Fibroblast of peridontal ligament (primary cell): ENCODE measurements around the gene UNKL.
A peak's percentile ranks its signal among the peaks of the same experiment; 100 is the strongest.

Experiments
- DNase-seq: peaks from one replicate; pipeline ENCODE4 v3.0.0-alpha.2; 2010; ENCODE audit errors: extremely low read depth

UNKL gene, protein sequence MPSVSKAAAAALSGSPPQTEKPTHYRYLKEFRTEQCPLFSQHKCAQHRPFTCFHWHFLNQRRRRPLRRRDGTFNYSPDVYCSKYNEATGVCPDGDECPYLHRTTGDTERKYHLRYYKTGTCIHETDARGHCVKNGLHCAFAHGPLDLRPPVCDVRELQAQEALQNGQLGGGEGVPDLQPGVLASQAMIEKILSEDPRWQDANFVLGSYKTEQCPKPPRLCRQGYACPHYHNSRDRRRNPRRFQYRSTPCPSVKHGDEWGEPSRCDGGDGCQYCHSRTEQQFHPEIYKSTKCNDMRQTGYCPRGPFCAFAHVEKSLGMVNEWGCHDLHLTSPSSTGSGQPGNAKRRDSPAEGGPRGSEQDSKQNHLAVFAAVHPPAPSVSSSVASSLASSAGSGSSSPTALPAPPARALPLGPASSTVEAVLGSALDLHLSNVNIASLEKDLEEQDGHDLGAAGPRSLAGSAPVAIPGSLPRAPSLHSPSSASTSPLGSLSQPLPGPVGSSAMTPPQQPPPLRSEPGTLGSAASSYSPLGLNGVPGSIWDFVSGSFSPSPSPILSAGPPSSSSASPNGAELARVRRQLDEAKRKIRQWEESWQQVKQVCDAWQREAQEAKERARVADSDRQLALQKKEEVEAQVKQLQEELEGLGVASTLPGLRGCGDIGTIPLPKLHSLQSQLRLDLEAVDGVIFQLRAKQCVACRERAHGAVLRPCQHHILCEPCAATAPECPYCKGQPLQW

GRCh38 chr16:1414532-1415260 lies at the start of gene UNKL:
Gene UNKL, minus strand, starts transcription at chr16:1414704. Its CDS starts 13 bp downstream, at chr16:1414691.
- DNase-seq = peak; percentile 42

- DNase-seq = no peak
Measured at GRCh38 chr16:1461146-1461545, 46.6 kb upstream of the UNKL start.

GRCh38 chr16:1460602-1461138 lies 46.2 kb upstream of the UNKL start:
- DNase-seq = no peak

DNA sequence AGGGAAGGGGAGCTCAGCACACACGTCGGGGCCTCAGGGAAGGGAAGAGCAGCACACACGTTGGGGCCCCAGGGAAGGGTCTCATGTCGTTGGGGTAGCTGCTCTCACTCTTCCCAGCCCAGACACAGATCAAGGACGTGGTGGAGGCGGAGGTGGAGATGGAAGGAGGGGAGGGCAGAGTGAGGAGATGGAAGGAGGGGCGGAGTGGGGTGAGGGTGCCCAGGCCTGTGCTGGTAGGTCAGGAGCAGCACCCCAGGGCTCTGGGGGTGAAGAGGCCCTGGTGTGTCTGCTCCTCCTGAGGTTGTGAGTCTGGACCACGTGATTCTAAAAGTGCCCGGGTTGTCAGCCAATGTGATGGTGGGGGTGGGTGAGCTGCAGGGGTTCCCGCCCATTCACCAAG lies 45.5 kb upstream of the UNKL start:
- no peak for DNase-seq

DNA sequence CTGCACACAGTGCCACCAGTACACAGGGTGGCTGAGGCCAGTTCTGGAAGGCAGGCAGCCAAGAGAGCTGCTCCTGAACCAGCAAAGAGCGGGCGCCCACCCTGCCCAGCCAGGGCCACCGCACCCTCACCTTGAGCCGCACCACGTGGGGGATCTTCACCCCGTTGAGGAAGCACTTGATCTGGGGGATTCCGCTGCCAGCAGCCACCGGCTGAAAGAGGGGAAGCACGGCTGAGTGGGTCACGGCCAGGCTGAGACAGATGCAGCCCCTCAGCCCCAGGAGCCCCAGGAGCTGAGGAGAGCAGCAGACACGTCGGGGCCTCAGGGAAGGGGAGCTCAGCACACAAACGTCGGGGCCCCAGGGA lies 44.5 kb upstream of the UNKL start:
- no peak for DNase-seq

DNA sequence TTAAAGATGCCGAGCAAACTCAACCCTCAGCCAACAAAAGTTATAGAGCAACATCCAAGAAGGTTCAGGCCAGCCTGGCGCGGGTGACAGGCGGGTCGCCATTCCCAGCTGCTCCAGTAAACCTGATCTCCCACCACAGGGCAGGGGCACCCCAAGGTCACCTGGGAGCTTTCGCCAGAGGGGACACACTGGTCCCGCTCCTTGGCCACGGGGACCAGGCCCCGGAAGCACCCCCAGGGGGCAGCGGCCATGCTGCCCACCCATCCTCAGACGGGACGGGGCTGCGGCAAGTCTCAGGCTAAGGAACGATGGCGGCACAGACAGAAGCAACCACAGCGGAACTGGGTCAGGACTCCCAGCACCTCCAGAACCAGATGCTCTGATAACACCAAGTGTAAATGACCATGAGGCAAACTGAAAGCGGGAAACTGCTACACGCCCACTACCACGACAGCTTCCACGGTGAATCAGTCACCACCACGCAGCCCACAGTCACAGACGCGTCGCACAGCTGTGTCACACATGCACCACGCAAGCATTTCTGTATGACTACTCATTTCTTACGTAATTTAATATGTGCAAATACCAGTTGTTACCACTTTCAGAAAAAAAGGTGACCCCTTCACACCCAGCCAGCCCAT lies 44.0 kb upstream of the UNKL start:
- no peak for DNase-seq

GRCh38 chr16:1457489-1458245 lies 43.2 kb upstream of the UNKL start:
- DNase-seq = no peak

DNA sequence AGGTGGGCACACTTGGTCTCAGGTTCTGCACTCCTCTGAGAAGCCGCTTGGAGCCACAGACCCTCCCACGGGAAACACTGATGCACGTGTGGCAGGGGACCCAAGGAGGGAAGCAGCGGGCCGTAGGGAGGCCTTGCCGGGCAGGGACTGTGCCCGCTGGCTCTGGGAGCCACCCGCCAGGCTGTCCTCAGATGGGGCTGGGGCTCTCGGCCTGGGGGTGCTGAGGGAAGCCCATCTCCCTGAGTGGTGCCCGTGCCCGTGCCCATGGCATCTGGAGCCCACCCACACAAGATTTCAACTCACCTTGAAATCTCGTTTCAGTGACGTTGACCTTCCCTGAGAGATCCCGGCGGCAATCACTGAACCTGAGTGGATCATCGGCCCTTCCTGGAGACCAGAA lies 42.4 kb upstream of the UNKL start:
- DNase-seq = no peak

GRCh38 chr16:1455190-1456171 lies 41.0 kb upstream of the UNKL start:
- no peak for DNase-seq

DNA sequence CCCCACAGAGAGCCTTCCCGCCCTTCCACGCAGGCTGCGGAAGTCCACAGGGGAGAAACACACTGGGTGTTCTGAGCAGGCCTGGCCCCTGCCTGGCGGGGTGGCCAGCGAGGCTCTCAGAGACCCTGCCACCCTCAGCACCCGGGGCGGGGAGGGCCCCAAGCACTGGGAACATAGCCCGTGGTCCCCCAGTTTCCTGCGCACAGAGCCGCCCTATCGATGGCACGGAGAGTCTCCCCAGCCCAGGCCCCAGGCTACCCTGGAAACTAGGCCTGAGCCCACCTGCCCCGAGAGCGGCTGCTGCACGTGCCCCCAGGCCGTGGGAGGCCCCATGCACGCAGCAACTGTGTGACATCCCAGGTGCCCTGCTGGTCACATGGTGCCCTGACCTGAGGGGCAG lies 40.1 kb upstream of the UNKL start:
- DNase-seq = no peak

GRCh38 chr16:1453316-1453715 lies 38.8 kb upstream of the UNKL start:
- DNase-seq = no peak

- no peak for DNase-seq
Measured at GRCh38 chr16:1452530-1452929, 38.0 kb upstream of the UNKL start.

DNA sequence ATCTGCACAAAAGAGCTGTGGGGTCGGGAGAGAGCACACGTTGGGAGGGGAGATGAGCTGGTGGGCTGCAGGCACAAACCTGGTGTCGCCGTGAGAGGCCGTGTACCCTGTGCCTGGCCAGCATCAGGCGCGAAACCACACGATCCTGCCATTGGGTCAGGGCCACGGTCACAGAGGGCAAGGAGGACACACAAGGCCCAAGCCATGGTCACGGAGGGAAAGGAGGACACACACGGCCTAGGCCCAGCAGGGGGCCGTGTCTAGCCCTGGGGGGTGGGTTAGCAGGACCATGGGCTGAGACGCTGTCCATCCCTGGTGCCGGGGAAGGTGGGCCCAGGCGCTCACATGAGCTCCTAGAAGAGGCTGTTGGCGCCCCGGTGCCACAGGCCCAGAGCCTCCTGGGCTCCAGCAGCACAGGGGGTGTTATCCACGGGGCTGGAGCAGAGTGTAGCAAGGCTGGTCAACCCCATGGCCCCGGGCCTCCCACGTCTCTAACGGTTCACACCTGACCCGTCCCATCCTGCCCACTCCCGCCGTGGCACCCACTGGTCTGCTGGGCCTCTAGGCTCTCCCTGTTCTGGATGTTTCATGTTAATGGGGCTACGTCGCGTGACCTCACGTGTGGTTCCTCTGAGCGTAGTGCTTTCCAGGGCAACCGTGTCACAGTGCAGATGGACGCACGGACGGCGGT lies 37.3 kb upstream of the UNKL start:
- DNase-seq = no peak

GRCh38 chr16:1450841-1451240 lies 36.3 kb upstream of the UNKL start:
- DNase-seq = no peak

GRCh38 chr16:1450218-1450617 lies 35.7 kb upstream of the UNKL start:
- DNase-seq = no peak

DNA sequence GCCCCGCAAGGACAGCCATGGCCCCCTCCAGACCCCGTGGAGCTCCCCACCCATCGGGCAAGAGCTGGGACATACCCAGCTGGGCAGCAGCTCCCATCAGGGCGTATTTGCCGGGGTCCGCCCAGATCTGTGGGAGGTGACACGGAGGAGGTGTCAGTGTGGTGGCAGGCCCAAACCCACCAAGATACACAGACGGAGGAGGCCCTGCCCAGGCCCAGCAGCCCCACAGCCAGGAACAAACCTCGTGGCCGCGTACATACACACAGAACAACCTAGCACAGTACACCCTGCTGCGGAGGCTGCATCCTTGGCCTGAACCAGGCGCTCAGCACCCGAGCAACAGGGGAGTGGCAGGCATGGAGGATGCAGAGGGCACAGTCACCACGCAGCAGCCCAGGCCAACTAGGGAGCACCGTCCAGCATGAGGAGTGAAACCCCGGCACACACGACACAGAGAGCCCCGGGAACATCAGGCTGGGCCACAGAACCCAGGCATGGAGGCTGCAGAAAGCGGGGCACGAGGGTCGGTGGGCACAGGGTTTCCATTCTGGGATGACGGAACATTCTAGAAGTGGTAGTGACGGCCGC lies 34.8 kb upstream of the UNKL start:
- no peak for DNase-seq

- DNase-seq = no peak
Measured at GRCh38 chr16:1448536-1449116, 34.1 kb upstream of the UNKL start.

DNA sequence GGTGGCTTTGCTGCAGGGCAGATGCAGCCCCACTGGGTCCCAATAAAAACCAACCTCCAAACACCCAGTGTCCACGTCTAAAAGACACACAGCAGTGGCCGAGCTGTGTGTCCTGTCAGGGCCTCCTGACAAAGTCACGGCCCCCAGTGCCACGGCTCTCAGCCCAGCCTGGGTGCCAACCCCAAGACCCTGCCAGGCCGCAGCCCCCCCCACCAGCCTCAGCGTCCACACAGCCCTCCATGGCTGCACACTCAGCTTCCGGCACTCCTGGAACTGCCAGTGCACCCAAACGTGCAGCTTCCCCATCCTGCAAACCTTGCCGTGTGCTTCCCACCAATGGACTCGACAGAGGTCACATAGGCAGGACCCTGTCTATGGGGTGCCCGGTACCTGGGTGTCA lies 33.5 kb upstream of the UNKL start:
- no peak for DNase-seq
